Ishikawa (cell line): ENCODE data around the gene ZNF618.

Experiments
- CEBPB ChIP-seq: IDR thresholded peaks from 2 replicates; pipeline ENCODE4 v1.6.1; 2012
- EP300 ChIP-seq: IDR thresholded peaks from 2 replicates; pipeline ENCODE4 v1.6.1; 2012; ENCODE audit warnings: borderline replicate concordance
- MAX ChIP-seq: IDR thresholded peaks from 2 replicates; pipeline ENCODE4 v1.6.1; 2012
- NFIC ChIP-seq: IDR thresholded peaks from 2 replicates; pipeline ENCODE4 v1.6.1; 2012
- RAD21 ChIP-seq: IDR thresholded peaks from 2 replicates; pipeline ENCODE4 v1.6.1; 2012; ENCODE audit warnings: low read depth
- REST ChIP-seq: IDR thresholded peaks from 2 replicates; pipeline ENCODE4 v1.6.1; 2012; ENCODE audit warnings: low read depth, mild to moderate bottlenecking
- TAF1 ChIP-seq: IDR thresholded peaks from 2 replicates; pipeline ENCODE4 v1.6.1; 2012; ENCODE audit warnings: low read depth, mild to moderate bottlenecking
- TCF12 ChIP-seq: IDR thresholded peaks from 2 replicates; pipeline ENCODE4 v1.6.1; 2012; ENCODE audit warnings: low read depth
- TEAD4 ChIP-seq: IDR thresholded peaks from 2 replicates; pipeline ENCODE4 v1.6.1; 2012
- USF1 ChIP-seq: IDR thresholded peaks from 2 replicates; pipeline ENCODE4 v1.6.1; 2012
- YY1 ChIP-seq: IDR thresholded peaks from 2 replicates; pipeline ENCODE4 v1.6.1; 2012; ENCODE audit warnings: low read depth
- ZBTB7A ChIP-seq: IDR thresholded peaks from 2 replicates; pipeline ENCODE4 v1.6.1; 2012; ENCODE audit warnings: low read depth

GRCh38 chr9:113901221-113901688 is 25.1 kb downstream of the ZNF618 start:
- no peak for TF ChIP-seq USF1
- TF ChIP-seq MAX: no peak
- TF ChIP-seq TAF1: no peak
- no peak for TF ChIP-seq CEBPB
- no peak for TF ChIP-seq REST
- TF ChIP-seq ZBTB7A: no peak
- no peak for TF ChIP-seq TCF12
- TF ChIP-seq RAD21: no peak
- TF ChIP-seq YY1: no peak
- no peak for TF ChIP-seq NFIC
- TF ChIP-seq TEAD4: no peak
- no peak for TF ChIP-seq EP300
